K562 (cell line): ENCODE measurements around the gene XPO6.

ENCODE experiments used
- HSF4 ChIP-seq: fragments of 250-450 bp; sonication (Bioruptor Pico); IDR thresholded peaks from 2 replicates; pipeline ENCODE4 v2.1.2; 2022; ENCODE audit warnings: mild to moderate bottlenecking, moderate library complexity, borderline replicate concordance
- MED1 ChIP-seq: sonication (generic); formaldehyde crosslinking; IDR thresholded peaks from 2 replicates; pipeline ENCODE4 v1.8.1; 2023; ENCODE audit warnings: missing genetic modification reagents, borderline replicate concordance
- MIER1 ChIP-seq: fragments of 450-650 bp; IDR thresholded peaks from 2 replicates; pipeline ENCODE4 v1.6.1; 2016; ENCODE audit warnings: antibody characterized with exemption, mild to moderate bottlenecking, low read depth
- NFE2 ChIP-seq: IDR thresholded peaks from 2 replicates; pipeline ENCODE4 v1.6.1; 2014; ENCODE audit warnings: antibody characterized with exemption, low read depth
- RFX5 ChIP-seq: IDR thresholded peaks from 2 replicates; pipeline ENCODE4 v1.6.1; 2011; ENCODE audit warnings: low read depth, mild to moderate bottlenecking, improper control_type of control experiment, low read length
- TCF7 ChIP-seq: sonication (generic); IDR thresholded peaks from 2 replicates; pipeline ENCODE4 v1.6.1; 2016; ENCODE audit warnings: antibody characterized with exemption, borderline replicate concordance
- ZFX ChIP-seq: sonication (generic); formaldehyde crosslinking; IDR thresholded peaks from 2 replicates; pipeline ENCODE4 v1.8.0; 2022; ENCODE audit warnings: mild to moderate bottlenecking, missing genetic modification reagents, moderate library complexity
- TF ChIP-seq, protein P1 (sequence below), 3 experiments: IDR thresholded peaks in 2 of 3; conservative IDR thresholded peaks in 1 of 3; 2 replicates each; pipeline ENCODE4 v1.5.1; 2011 to 2012; ENCODE audit warnings: low read length in 3 of 3, mild to moderate bottlenecking in 3 of 3, control low read depth in 2 of 3, improper control_type of control experiment in 1 of 3, inconsistent platforms in 1 of 3, low read depth in 1 of 3, mixed read lengths in 1 of 3, moderate library complexity in 1 of 3; ENCODE audit not compliant: insufficient read depth in 2 of 3

DNA sequence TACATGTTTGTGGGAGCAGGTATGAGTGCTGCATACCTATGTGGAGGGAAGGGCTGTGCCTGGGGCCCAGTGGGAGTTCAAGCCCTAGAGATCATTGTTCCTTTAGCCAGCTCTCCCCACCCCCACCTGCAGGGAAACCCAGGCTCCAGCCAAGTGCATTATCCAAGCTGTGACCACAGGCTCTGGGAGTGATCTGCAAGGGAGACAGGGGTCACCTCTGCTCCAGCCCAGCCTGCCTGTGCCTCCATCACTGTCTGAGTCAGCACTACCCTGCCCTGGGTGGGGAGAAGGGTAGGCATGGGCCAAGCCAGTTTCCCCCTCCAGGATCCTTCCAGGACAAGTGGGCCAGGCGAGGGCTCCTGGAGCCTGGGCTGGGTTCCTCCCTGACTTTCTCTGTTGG, 48.4 kb upstream of the XPO6 start:
- TF ChIP-seq TCF7: no peak
- no peak for TF ChIP-seq HSF4 (CRISPR knock-in tag)
- TF ChIP-seq ZFX (CRISPR knock-in tag): no peak
- no peak for TF ChIP-seq RFX5
- no peak for TF ChIP-seq MIER1
- TF ChIP-seq, protein P1, sequence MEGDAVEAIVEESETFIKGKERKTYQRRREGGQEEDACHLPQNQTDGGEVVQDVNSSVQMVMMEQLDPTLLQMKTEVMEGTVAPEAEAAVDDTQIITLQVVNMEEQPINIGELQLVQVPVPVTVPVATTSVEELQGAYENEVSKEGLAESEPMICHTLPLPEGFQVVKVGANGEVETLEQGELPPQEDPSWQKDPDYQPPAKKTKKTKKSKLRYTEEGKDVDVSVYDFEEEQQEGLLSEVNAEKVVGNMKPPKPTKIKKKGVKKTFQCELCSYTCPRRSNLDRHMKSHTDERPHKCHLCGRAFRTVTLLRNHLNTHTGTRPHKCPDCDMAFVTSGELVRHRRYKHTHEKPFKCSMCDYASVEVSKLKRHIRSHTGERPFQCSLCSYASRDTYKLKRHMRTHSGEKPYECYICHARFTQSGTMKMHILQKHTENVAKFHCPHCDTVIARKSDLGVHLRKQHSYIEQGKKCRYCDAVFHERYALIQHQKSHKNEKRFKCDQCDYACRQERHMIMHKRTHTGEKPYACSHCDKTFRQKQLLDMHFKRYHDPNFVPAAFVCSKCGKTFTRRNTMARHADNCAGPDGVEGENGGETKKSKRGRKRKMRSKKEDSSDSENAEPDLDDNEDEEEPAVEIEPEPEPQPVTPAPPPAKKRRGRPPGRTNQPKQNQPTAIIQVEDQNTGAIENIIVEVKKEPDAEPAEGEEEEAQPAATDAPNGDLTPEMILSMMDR (IDR thresholded peaks at IDR 0.05 in 2 of 3, conservative IDR thresholded peaks at IDR 0.05 in 1 of 3; ENCODE audit: insufficient read depth in 2 of 3, low read depth in 1 of 3, low read length in 3 of 3): no peak
- no peak for TF ChIP-seq MED1 (CRISPR knock-in tag)
- no peak for TF ChIP-seq NFE2
